ENCODE data around the gene EGFL7.

DNA sequence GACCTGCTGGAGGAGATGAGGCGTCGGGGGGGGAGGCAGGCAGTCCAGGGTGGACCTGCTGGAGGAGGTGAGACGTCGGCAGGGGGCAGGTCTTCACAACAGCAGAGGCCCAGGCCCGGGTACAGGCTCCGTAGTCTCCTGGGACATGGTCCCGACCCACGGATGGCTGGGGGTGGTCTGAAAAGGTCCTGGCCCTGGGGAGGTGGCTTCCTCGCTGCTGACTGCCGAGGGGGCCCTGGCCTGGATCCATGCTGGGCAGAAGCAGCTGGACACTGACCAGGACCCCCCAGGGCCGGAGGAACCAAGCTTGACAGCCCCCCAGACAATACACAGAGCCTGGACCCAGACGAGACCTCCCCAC, 8.5 kb downstream of the EGFL7 start:
- TF ChIP-seq, protein P1, sequence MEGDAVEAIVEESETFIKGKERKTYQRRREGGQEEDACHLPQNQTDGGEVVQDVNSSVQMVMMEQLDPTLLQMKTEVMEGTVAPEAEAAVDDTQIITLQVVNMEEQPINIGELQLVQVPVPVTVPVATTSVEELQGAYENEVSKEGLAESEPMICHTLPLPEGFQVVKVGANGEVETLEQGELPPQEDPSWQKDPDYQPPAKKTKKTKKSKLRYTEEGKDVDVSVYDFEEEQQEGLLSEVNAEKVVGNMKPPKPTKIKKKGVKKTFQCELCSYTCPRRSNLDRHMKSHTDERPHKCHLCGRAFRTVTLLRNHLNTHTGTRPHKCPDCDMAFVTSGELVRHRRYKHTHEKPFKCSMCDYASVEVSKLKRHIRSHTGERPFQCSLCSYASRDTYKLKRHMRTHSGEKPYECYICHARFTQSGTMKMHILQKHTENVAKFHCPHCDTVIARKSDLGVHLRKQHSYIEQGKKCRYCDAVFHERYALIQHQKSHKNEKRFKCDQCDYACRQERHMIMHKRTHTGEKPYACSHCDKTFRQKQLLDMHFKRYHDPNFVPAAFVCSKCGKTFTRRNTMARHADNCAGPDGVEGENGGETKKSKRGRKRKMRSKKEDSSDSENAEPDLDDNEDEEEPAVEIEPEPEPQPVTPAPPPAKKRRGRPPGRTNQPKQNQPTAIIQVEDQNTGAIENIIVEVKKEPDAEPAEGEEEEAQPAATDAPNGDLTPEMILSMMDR (IDR thresholded peaks at IDR 0.05; ENCODE audit: low read depth, low read length, missing input control), result no peak
- TF ChIP-seq EGR1 (IDR thresholded peaks at IDR 0.05; ENCODE audit: low read depth in 2 of 2), result no peak
- TF ChIP-seq REST (IDR thresholded peaks at IDR 0.05), result no peak
- TF ChIP-seq NR2F2 (IDR thresholded peaks at IDR 0.05), result no peak
- no peak for TF ChIP-seq FOXA1 (IDR thresholded peaks at IDR 0.05)
- TF ChIP-seq YY1 (IDR thresholded peaks at IDR 0.05), result no peak
- TF ChIP-seq JUND (IDR thresholded peaks at IDR 0.05), result no peak
- TF ChIP-seq RXRA (IDR thresholded peaks at IDR 0.05), result no peak
- TF ChIP-seq ZBTB33 (IDR thresholded peaks at IDR 0.05), result no peak
- TF ChIP-seq MAX (IDR thresholded peaks at IDR 0.05), result no peak
- TF ChIP-seq TAF1 (conservative IDR thresholded peaks at IDR 0.05), result no peak
- no peak for TF ChIP-seq ATF3 (IDR thresholded peaks at IDR 0.05)
